ENCODE results near the gene MBD1. TPM values are rescaled to one million over a fixed set of nuclear protein-coding genes. Genes with fewer than 3 reads are reported as not detected.

MBD1 gene
- total and polyA plus RNA-seq, 4 donors: 13.9 to 45.8 (median 26.8) TPM

GRCh38 chr18:50273203-50274043 is 7.9 kb downstream of the MBD1 start:
- H3K27ac ChIP-seq (ENCODE audit: low read depth in 1 of 2, low read length in 2 of 2): no peak overlapping the region
- no peaks in the 10 kb centered on the region for H3K9me3 ChIP-seq (ENCODE audit: control insufficient read depth in 4 of 4, low read length in 3 of 4)
- H3K4me3 ChIP-seq (ENCODE audit: low read depth in 1 of 3, low read length in 3 of 3): no peak overlapping the region
- peaks cover 29 to 83% (median 71%) of the 10 kb centered on the region in 4 donors for H3K36me3 ChIP-seq (ENCODE audit: control insufficient read depth in 4 of 4, insufficient read depth in 3 of 4, low read depth in 1 of 4, low read length in 3 of 4)
- no peak overlapping the region for H3K9ac ChIP-seq (ENCODE audit: low read depth in 1 of 2, low read length in 2 of 2)
- TF ChIP-seq HNF4A (conservative IDR thresholded peaks at IDR 0.05): no peak
- no peak for TF ChIP-seq FOXA2 (IDR thresholded peaks at IDR 0.05)
- TF ChIP-seq RAD21 (IDR thresholded peaks at IDR 0.05): no peak
- TF ChIP-seq ATF3 (IDR thresholded peaks at IDR 0.05): no peak
- TF ChIP-seq MAX (IDR thresholded peaks at IDR 0.05): no peak
- no peak for TF ChIP-seq YY1 (IDR thresholded peaks at IDR 0.05)
- no peak for TF ChIP-seq ZBTB33 (IDR thresholded peaks at IDR 0.05)
- TF ChIP-seq TAF1 (conservative IDR thresholded peaks at IDR 0.05): no peak
- no peak for TF ChIP-seq CTCF (IDR thresholded peaks at IDR 0.05; ENCODE audit: low read depth, low read length, missing input control)
- TF ChIP-seq HNF4G (IDR thresholded peaks at IDR 0.05): no peak
- TF ChIP-seq JUND (IDR thresholded peaks at IDR 0.05): no peak
- no peak for TF ChIP-seq FOXA1 (IDR thresholded peaks at IDR 0.05)
- TF ChIP-seq SP1 (IDR thresholded peaks at IDR 0.05): no peak
- no peak for TF ChIP-seq EGR1 (IDR thresholded peaks at IDR 0.05; ENCODE audit: low read depth in 2 of 2)
- TF ChIP-seq NR2F2 (IDR thresholded peaks at IDR 0.05): no peak
- no peak for TF ChIP-seq REST (IDR thresholded peaks at IDR 0.05)
- H3K27me3 ChIP-seq (ENCODE audit: control insufficient read depth in 4 of 4, insufficient read depth in 4 of 4, low read length in 3 of 4): no peaks in the 10 kb centered on the region
- DNase-seq (ENCODE audit: low spot score): no peak
- 94% methylated on average over 23 of the region's 23 CpGs for WGBS
- H3K4me1 ChIP-seq (ENCODE audit: control insufficient read depth in 4 of 4, insufficient read depth in 4 of 4, low read length in 3 of 4): no peaks in the 10 kb centered on the region

All from liver (tissue), 9 donors.